ENCODE results near the gene STT3B. TPM values are rescaled to one million over a fixed set of nuclear protein-coding genes. Genes with fewer than 3 reads are reported as not detected.
A peak's percentile ranks its signal among the peaks of the same experiment; 100 is the strongest.
"Not testable (repeated sequence)": the region's sequence is repeated elsewhere in the genome, so short reads cannot be mapped to it uniquely, and the experiment has no call there.

STT3B gene
- total RNA-seq, 1 donor from 2014 or later, result 123 TPM

DNA sequence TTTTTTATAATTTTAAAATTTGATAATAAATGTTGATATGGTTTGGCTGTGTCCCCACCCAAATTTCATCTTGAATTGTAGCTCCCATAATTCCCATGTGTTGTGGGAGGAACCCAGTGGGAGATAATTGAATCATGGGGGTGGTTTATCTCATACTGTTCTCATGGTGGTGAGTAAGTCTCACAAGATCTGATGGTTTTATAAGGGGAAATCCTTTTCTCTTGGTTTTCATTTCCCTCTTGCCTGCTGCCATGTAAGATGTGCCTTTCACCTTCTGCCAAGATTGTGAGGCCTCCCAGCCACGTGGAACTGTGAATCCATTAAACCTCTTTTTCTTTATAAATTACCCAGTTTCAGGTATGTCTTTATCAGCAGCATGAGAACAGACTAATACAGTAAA lies 72.6 kb downstream of the STT3B start:
- DNase-seq (ENCODE audit: low spot score), result not testable (repeated sequence)

- DNase-seq (ENCODE audit: low spot score), result no peak
These were observed 73.7 kb downstream of the STT3B start for GRCh38 chr3:31606453-31606852.

GRCh38 chr3:31610700-31611275 lies 78.1 kb downstream of the STT3B start:
- DNase-seq (ENCODE audit: low spot score), result peak; percentile 26

DNA sequence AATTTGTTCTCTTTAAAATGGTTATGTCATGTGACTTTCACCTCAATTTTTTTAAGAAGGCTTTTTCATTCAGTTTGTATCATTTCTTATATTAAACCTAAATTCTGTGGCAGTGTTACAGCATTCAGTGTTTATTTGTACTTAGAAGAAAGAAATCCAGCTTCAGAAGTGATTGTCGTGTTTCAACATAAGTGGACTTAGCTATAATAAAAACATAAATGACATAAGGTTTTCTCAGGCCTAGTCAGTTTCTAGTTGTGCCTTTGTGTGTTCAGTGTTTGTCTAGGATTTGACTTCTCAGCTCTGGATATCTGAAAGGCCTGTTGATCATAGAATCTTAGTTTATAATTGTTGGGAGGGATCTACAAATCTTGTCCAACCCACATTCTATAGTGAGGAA lies 80.5 kb downstream of the STT3B start:
- no peak for DNase-seq (ENCODE audit: low spot score)

- no peak for DNase-seq (ENCODE audit: low spot score)
These were observed 80.9 kb downstream of the STT3B start for GRCh38 chr3:31613654-31614053.

GRCh38 chr3:31614162-31614921 lies 81.6 kb downstream of the STT3B start:
- no peak for DNase-seq (ENCODE audit: low spot score)

- no peak for DNase-seq (ENCODE audit: low spot score)
These were observed 82.5 kb downstream of the STT3B start for GRCh38 chr3:31615071-31615875.

DNA sequence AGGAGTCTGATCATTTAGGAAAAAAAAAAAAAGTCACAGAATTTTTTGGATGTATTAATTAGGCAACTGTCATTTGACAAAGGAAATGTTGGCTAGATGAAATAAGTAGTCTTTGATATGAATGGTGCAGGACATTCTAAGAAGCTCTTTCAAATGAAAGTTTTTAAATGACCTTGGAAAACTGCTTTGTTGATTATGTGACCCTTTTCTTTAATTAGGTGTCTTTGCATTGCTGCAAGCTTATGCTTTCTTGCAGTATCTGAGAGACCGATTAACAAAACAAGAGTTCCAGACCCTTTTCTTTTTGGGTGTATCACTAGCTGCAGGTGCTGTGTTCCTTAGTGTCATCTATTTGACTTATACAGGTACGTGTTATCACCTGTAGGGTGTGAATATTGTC lies 84.0 kb downstream of the STT3B start:
- DNase-seq (ENCODE audit: low spot score), result no peak

- no peak for DNase-seq (ENCODE audit: low spot score)
These were observed 87.9 kb downstream of the STT3B start for GRCh38 chr3:31620656-31621055.

DNA sequence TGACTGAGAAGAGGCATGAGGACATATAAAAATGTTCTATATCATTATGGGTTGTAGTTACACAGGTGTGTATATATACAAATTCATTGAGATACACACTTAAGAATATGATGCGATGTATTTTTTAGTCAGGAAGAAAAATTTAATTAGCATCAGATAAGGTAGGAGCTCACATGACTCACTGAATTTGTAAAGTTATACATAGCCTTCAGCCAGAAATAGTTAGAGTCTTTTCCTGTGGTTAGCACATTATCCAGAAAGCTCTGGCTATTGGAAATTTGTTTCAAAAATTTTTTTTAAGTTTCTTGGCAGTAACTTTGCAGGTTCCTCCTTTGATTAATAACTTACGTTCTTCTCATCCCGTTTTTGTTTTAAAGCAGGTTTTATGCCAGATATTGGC lies 88.6 kb downstream of the STT3B start:
- no peak for DNase-seq (ENCODE audit: low spot score)

- no peak for DNase-seq (ENCODE audit: low spot score)
These were observed 90.0 kb downstream of the STT3B start for GRCh38 chr3:31622636-31623288.

DNA sequence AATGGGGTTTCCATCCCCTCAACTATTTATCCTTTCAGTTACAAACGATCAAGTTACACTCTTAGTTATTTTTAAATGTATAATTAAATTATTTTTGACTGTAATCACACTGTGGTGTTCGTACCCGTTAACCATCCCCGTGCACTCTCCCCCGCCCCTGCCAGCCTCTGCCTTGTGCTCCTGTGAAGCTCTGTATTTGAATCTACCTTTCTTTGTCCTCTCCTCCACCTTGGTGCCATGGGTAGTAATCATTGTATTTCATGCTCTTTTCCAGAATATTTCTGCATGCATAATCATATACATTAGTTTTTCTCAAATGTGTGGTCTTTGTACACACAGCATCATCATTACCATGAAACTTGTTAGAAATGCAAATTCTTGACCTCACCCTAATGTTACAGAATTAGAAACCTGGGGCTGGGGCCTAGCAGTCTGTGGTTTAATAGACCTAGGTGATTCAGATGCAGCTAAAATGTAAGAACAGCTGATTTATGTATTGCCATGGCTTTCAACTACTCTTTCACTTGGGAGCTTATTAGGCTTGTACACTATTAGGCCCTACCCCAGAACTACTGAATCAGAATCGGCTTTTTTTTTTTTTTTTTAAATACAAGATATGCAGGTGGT lies 91.5 kb downstream of the STT3B start:
- DNase-seq (ENCODE audit: low spot score), result no peak

- DNase-seq (ENCODE audit: low spot score), result no peak
These were observed 92.6 kb downstream of the STT3B start for GRCh38 chr3:31625358-31625757.

GRCh38 chr3:31629054-31629453 lies 96.3 kb downstream of the STT3B start:
- no peak for DNase-seq (ENCODE audit: low spot score)

DNA sequence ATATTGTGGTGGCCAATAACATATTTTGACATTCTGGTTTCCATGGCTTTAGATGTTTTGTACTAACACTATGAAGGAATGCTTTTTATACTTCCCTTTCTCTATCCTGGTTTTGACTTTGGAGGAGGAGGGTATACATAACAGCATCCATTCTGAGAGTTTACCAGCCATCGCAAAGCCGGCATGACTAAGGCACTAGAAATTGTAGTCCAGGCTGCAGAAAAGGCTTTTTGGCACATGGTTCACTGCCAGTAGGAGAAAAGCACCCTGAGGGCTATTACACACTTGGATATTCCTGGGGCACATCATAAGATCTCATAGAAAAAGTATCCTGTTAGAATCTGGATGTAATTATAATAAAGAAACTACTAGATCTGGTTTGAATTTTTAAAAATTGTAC lies 101.8 kb downstream of the STT3B start:
- no peak for DNase-seq (ENCODE audit: low spot score)

- no peak for DNase-seq (ENCODE audit: low spot score)
These were observed 102.8 kb downstream of the STT3B start for GRCh38 chr3:31635545-31635944.

DNA sequence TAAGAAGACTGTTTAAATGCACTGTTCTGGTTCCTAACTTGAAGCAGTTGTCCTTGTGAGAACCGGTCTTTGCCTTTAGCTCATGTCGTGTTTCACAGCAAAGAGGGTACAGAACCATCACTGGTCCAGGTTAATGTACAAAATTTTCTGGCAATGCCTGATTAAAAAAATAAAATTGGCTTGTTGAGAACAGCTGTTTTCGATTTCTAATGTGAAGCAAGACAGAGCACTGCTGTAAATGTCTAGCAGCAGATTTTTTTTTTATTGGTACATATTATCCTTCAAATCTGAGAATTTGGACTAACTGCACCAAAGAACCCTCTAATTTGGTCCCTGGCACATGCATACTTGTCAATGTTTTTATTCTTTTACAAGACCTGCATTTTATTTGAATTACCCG lies 103.3 kb downstream of the STT3B start:
- no peak for DNase-seq (ENCODE audit: low spot score)

DNA sequence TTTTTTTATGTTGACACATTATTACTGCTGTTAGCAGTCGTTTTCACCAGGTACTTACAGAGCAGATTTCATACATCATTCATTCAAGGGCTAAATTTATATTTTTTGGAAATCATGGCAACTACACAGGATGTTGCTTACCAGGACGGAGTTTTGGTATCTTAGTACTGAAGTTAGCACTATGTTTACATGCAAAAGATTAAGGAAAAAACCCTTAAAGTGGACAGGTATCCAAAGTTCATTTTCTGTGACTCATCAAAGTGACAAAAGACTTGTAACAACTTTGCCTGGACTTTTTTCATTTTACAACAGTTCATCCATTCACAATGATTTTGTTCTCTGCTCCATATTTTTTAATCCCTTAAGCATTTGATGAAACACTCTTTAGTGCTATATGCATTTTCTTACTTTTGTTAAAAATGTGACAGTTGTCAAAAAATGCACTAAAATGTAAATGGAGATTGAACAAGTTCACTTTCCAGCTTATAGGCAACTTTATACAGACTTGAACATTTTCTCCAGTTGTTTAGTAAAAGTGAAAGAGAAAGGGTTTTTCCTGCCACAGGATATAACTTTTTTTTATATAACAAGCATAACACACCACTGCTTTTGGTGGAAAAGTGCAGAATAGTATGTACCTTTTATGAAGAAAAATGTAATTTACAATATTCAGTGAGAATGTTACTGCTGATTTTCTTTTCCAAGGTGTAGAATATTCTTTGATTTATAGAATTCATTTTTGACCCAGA lies 104.1 kb downstream of the STT3B start:
- no peak for DNase-seq (ENCODE audit: low spot score)

DNA sequence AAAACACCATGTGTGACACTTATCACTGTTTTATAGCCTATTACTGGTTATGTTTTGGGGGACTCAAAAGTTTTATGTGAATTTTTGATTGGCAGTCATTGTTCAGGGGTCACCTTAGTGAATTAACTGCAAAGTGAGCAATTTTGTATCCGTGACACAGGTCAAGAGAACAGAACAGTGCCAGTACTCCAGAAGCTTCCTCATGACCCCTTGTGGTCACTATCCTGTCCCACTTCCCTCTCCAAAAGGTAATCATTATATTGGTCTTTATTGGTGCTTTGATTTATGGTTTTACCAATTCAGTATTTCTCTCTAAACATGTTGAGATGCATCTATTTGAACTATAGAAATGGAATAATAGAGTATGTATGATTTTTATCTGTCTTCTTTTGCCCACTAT lies 107.1 kb downstream of the STT3B start:
- DNase-seq (ENCODE audit: low spot score), result no peak

GRCh38 chr3:31645256-31645655 lies 112.5 kb downstream of the STT3B start:
- no peak for DNase-seq (ENCODE audit: low spot score)

DNA sequence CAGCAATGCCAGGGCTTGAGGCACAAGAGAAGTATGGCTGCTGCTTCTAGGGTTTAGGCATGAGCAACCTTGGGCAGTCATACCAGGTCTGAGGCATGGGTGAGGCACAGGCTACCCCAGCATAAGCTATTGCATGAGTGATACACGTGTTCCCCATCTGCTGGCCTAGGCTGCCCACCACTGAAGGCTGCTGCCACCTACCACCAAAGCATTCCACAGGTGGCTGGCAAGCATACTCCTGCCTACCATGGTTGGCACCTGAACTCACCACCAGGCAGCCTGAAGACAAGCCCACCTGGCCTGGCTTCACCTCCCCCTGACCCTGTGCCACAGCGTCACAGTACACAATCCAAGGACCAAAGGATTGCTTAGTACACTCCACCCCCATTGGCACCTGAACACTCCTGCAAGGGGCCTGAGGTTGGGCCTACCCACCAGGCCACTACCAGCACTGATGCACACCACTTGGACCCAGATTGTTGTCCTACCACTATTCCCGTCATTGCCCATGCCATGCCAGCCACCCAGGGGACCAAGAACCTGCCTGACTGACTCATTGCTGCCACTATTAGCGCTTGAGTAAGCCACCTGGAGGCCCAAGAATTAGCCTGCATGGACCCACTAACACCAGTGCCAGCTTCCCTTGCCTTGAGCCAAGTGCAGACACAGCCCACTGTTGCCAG lies 115.7 kb downstream of the STT3B start:
- no peak for DNase-seq (ENCODE audit: low spot score)

Data from mucosa of gallbladder (tissue), 1 donor.